ENCODE results near the gene NSUN6. TPM values are rescaled to one million over a fixed set of nuclear protein-coding genes. Genes with fewer than 3 reads are reported as not detected.
"Not testable (repeated sequence)": the region's sequence is repeated elsewhere in the genome, so short reads cannot be mapped to it uniquely, and the experiment has no call there.

NSUN6 gene
- total and polyA plus RNA-seq, 7 donors = 3.0 to 7.0 (median 4.0) TPM

DNA sequence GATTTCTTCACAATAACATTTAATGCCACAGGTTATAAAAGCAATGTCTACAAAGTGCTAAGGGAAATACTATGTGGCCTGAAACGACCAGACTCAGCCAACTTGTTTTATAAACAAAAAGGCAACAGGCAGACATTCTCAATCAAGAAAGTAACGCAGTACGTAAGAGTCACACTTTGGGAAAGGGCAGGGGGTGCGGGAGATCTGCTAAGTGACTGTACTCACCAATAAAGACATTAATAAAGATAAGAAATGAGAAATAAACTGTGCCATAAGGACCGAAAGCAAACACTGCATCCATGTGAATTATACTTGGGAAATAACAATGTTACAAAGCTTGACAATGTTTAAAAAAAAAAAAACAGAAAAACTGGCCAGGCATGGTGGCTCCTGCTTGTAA, 25.5 kb downstream of the NSUN6 start:
- H3K27me3 ChIP-seq (ENCODE audit: insufficient read depth in 3 of 3, low read length in 2 of 3) = no peaks in the 10 kb centered on the region
- 90 to 95% (median 94%) methylated on average over 5 of the region's 5 CpGs for WGBS, 3 donors

DNA sequence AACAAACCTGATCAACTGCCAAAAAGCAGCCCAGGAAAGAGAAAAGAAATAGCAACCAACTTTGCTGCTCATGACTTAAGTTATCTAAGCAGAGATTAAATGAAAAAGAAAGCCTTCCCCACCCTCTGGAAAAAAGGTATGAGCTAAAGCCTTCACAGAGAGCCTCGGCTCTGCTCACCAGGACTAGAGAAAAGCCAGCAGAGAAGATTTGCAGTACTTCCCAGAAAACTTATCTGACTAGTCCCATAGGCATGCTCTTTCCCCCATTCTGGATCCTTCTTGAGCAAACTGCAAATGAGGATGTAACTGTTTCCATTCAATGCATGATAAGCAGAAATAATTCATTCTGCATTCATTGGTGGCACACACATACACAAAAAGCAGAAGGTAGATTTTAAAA, 27.7 kb downstream of the NSUN6 start:
- H3K4me3 ChIP-seq; ATAC-seq; DNase-seq; H3K9me3 ChIP-seq; intact Hi-C loops (cut with DNase I); H3K27ac ChIP-seq; H3K27me3 ChIP-seq (ENCODE audit: insufficient read depth in 3 of 3, low read length in 2 of 3); H3K36me3 ChIP-seq (ENCODE audit: insufficient read depth in 1 of 2, low read depth in 1 of 2); H3K4me1 ChIP-seq: not testable (repeated sequence)
- WGBS, 3 donors = 50 to 91% (median 67%) methylated on average over 1 of the region's 1 CpG

More for the DNA sequence above, 25.5 kb downstream of the NSUN6 start:
- Histone ChIP-seq H3K27ac (no peak overlapping the region), H3K4me1 (peaks cover 2% of the 10 kb centered on the region), H3K4me3 (no peak overlapping the region), H3K9me3 (no peaks in the 10 kb centered on the region), H3K36me3 (ENCODE audit: insufficient read depth in 1 of 2, low read depth in 1 of 2) (peaks cover 0 to 4% of the 10 kb centered on the region in 2 donors)
- DNase-seq = no peak
- no peak for ATAC-seq
- intact Hi-C loops (cut with DNase I) = no loop called here
- TF ChIP-seq, protein P1, sequence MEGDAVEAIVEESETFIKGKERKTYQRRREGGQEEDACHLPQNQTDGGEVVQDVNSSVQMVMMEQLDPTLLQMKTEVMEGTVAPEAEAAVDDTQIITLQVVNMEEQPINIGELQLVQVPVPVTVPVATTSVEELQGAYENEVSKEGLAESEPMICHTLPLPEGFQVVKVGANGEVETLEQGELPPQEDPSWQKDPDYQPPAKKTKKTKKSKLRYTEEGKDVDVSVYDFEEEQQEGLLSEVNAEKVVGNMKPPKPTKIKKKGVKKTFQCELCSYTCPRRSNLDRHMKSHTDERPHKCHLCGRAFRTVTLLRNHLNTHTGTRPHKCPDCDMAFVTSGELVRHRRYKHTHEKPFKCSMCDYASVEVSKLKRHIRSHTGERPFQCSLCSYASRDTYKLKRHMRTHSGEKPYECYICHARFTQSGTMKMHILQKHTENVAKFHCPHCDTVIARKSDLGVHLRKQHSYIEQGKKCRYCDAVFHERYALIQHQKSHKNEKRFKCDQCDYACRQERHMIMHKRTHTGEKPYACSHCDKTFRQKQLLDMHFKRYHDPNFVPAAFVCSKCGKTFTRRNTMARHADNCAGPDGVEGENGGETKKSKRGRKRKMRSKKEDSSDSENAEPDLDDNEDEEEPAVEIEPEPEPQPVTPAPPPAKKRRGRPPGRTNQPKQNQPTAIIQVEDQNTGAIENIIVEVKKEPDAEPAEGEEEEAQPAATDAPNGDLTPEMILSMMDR (IDR thresholded peaks at IDR 0.05) = no peak

DNA sequence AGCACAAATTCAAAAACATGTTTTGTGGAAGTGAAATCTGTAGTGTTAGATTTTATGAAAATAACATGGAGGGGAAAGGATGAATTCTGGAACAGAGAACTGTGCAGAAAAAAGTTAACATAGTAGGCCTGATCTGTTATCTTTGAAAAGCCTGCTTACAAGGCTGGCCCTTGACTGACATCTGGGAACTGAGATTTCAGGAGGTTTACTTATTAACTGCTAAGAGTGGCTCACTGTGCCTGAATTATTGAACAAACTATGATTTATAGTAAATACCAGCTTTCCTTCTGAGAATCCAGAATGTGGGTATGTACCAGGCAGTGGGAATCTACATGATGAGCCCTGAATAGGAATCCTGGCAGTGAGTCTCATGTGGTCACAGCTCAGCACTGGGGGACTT, 30.5 kb downstream of the NSUN6 start:
- Histone ChIP-seq H3K36me3 (ENCODE audit: insufficient read depth in 1 of 2, low read depth in 1 of 2) (peaks cover 0 to 4% of the 10 kb centered on the region in 2 donors), H3K27ac (no peak overlapping the region), H3K4me1 (no peaks in the 10 kb centered on the region), H3K27me3 (ENCODE audit: insufficient read depth in 3 of 3, low read length in 2 of 3) (no peaks in the 10 kb centered on the region), H3K9me3 (no peaks in the 10 kb centered on the region), H3K4me3 (no peak overlapping the region)
- ATAC-seq = no peak
- intact Hi-C loops (cut with DNase I) = no loop called here
- DNase-seq = no peak
- TF ChIP-seq, protein P1 (IDR thresholded peaks at IDR 0.05) = no peak

DNA sequence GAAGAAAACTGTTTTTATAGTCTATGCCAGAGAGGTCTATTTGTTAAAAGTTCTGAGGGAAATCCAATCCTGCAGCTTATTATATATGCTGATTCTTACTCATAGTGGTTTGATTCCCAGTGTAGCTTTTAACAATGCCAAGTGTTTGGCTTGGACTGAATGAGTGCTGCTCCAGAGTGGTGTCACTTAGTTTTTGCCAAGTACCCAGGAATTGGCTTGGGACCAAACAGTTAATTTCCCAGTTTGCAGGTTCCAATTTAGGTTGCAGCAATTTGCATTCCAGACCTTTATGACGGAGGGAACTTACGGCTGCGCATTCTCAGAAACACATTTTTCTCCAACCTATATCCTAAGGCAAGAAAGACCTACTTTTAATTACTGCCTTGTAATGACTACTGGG, 32.4 kb downstream of the NSUN6 start:
- no peaks in the 10 kb centered on the region for H3K27me3 ChIP-seq (ENCODE audit: insufficient read depth in 3 of 3, low read length in 2 of 3)
- intact Hi-C loops (cut with DNase I) = no loop called here
- H3K4me3 ChIP-seq = no peak overlapping the region
- no peak overlapping the region for H3K27ac ChIP-seq
- TF ChIP-seq, protein P1 (IDR thresholded peaks at IDR 0.05) = no peak
- 62 to 76% (median 64%) methylated on average over 3 of the region's 3 CpGs for WGBS, 3 donors
- H3K36me3 ChIP-seq (ENCODE audit: insufficient read depth in 1 of 2, low read depth in 1 of 2) = peaks cover 0 to 4% of the 10 kb centered on the region in 2 donors
- DNase-seq (no peak), ATAC-seq (no peak)
- no peaks in the 10 kb centered on the region for H3K9me3 ChIP-seq
- H3K4me1 ChIP-seq = no peaks in the 10 kb centered on the region

DNA sequence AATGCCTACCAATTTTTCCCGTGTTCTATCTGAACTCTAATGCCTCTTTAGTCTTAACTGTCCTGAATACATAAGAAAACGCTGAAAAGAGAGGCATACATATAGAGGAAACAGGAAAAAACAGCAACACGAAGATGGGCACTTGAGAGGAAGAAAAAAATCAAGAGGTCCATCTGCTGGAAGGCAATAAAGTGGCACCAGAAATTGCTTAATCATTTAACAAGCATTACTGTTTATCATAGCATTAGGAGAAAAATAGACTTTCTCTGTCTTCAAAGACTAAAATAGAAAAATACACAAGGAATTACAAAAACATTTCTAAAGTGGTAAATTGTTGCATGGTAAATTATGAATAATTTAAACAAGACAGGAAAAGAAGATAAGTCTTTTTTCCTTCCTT, 35.0 kb downstream of the NSUN6 start:
- TF ChIP-seq, protein P1 (IDR thresholded peaks at IDR 0.05) = no peak
- 75 to 81% (median 75%) methylated on average over 3 of the region's 3 CpGs for WGBS, 3 donors
- Histone ChIP-seq H3K27me3 (ENCODE audit: insufficient read depth in 3 of 3, low read length in 2 of 3) (no peaks in the 10 kb centered on the region), H3K36me3 (ENCODE audit: insufficient read depth in 1 of 2, low read depth in 1 of 2) (peaks cover 4 to 11% of the 10 kb centered on the region in 2 donors), H3K4me3 (no peak overlapping the region), H3K27ac (no peak overlapping the region), H3K9me3 (no peaks in the 10 kb centered on the region), H3K4me1 (no peaks in the 10 kb centered on the region)
- DNase-seq = no peak
- no peak for ATAC-seq
- intact Hi-C loops (cut with DNase I) = no loop called here
